NCI-H748 (cell line): ENCODE measurements around the gene VIL1.

Experiments used
- DNase-seq: peaks from one replicate; lab custom pipeline; 2025; ENCODE audit not compliant: unreplicated experiment; lab: John Stamatoyannopoulos, UW

Gene VIL1

DNA sequence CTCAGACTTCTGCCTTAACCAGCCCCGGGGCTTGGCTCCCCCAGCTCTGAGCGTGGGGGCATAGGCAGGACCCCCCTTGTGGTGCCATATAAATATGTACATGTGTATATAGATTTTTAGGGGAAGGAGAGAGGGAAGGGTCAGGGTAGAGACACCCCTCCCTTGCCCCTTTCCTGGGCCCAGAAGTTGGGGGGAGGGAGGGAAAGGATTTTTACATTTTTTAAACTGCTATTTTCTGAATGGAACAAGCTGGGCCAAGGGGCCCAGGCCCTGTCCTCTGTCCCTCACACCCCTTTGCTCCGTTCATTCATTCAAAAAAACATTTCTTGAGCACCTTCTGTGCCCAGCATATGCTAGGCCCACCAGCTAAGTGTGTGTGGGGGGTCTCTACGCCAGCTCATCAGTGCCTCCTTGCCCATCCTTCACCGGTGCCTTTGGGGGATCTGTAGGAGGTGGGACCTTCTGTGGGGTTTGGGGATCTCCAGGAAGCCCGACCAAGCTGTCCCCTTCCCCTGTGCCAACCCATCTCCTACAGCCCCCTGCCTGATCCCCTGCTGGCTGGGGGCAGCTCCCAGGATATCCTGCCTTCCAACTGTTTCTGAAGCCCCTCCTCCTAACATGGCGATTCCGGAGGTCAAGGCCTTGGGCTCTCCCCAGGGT is 13.7 kb upstream of the VIL1 start:
- no peak for DNase-seq

DNA sequence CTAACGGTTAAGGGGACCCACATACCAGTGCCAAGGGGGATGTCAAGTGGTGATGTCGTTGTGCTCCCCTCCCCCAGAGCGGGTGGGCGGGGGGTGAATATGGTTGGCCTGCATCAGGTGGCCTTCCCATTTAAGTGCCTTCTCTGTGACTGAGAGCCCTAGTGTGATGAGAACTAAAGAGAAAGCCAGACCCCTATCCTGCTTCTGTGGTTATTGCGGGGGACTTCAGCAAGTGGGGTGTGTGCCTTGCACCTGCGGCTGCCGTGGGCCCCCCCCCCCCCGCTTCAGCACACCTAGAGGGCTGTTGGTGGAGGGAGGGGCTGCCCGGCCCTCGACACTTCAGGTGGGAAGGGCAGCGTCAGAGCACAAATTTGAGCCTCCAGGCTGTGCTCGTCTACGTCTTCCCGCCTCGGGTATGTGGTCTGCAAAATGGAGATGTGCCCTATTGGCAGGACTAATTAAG is 13.1 kb upstream of the VIL1 start:
- no peak for DNase-seq

DNA sequence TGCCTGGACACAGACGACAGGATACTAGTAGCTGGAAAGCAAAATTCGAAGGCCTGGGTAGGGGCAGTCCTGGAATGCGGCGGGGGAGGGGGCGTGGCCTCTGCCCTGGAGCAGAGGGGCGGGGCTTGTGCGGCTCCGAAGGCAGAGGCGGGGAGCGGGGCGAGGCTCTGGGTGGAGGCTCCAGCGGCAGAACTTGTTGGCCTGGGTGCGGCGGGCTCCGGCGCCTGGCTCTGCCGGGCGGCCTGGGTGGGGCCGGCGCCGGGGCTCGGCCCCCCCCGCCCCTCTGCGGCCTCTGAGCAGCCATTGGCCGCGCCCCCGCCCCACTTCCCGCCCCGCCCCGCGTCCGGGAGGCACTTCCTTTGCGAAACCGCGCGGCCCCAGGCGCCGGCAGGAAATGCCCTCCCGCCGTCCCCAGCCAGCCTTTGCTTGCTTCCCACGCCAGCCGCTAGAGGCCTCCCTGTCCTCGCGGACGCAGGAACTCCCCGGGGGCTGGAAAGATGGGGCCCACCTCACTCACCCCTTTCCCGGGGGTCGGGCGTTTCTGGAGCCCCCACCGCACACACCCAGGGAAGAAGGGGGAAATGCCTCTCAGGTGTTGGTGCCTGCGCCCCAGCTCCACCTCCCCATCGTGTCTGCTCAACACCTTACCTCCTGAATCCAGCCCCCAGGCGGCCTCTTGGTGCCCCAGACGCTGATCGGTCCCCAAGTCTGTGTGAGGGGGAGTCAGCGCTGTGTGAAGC is 12.5 kb upstream of the VIL1 start:
- DNase-seq = peak; percentile 96

DNA sequence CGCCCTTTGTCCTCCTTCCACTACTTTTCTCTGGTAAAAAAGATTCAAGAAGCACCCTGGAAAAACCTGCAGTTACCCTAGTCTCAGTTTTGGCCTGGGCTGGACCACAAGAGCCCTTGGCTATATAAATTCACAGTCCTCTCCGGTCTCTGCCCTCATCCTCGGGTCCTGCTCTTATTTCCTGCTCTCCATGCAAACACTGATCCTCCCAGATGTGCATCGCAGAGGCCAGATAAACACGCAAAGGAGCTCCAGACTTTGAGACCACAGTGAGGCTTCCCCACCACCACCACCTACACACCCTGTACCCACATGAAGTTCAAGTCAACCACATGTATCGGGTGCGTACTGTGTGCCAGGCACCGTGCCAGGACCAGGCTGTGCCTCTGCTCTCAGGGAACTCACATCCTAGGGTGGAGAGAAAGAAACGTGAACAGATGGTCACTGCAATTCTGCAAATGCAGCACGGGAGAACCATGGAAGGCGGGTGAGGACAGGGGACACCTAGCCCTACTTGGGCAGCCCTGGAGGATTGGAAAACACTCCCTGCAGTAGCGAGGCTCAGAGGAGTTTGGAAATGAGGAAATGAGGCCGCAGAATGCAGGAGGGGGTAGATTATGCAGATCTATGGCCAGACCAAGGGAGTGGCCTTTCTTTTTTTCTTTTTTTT is 11.8 kb upstream of the VIL1 start:
- DNase-seq = peak; percentile 65

DNA sequence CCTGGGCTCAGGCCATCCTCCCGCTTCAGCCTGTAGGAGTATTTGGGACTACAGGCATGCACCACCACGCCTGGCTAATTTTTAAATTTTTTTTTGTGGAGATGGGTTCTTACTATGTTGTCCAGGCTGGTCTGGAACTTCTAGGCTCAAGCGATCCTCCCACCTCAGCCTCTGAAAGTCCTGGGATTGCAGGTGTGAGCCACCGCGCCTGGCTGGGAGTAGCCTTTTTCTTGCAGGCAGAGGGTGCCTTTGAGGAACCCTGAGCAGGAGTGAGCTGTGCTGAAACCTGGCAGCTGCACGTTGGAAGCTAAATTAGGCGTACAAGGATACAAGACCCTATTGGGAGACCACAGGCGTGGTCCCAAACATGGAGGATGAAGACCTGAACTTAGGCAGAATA is 11.2 kb upstream of the VIL1 start:
- no peak for DNase-seq

DNA sequence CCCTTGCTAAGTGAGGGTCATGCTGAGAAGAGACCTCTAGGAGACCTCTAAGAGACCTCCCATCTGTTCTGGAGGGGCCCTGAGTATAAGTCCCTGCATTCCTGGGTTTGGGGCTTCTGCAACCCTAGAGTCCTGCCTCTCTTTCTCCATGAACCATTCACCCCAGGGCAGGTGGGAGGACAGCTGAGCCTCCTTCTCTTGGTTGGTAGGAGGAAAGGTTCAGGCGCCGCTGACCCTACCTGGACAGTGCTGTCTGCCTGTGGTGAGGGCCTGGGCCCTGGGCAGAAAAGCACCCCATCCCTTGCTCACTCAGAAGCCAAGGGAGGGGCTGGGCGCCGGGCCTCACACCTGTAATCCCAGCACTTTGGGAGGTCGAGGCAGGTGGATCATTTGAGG is 604 bp upstream of the VIL1 start:
- DNase-seq = no peak

DNA sequence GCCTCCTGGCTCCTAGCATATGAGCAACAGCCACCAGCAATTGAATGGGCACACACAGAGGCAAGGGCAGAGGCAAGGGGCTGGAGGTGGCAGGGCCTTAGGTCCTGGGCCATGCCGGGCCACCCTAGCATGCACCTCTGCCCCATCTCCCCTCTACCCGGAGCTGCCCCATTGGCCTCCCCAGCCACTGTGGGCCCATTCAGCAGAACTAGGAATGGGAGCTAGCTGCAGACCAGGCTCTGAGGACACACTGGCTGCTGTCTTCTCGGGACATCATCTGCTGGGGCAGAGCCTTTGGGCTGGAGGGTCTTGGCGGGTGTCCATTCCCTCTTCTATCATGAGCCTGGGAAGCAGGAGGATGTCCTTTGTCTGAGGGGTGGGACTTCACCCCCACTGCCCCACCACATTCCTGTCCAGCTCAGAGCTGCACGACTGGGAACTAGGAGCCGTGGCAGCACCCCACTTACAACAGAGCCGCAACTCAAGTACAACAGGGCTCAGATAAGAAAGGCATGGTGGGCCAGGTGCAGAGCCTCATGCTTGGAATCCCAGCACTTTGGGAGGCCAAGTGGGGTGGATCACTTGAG is 800 bp downstream of the VIL1 start:
- DNase-seq = no peak

DNA sequence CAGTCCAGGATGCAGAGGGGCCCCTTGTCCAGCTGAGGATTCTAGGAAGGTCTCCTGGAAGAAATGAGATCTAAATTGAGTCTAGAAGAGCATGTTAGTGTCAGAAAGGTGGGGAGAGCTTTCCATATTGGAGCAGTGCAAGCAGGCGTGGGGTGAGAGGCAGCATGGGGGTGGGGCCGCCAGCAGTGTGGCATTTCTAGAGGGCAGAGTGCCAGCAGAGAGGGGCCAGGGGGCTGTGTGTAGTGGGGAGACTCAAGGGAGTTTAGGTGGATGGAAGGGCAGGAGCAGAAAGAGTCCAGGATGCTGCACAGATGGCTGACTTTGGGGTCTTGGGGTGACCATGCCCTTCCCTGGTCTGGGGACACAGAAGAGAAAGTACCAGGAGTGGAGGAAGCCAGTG is 2.1 kb downstream of the VIL1 start:
- no peak for DNase-seq

DNA sequence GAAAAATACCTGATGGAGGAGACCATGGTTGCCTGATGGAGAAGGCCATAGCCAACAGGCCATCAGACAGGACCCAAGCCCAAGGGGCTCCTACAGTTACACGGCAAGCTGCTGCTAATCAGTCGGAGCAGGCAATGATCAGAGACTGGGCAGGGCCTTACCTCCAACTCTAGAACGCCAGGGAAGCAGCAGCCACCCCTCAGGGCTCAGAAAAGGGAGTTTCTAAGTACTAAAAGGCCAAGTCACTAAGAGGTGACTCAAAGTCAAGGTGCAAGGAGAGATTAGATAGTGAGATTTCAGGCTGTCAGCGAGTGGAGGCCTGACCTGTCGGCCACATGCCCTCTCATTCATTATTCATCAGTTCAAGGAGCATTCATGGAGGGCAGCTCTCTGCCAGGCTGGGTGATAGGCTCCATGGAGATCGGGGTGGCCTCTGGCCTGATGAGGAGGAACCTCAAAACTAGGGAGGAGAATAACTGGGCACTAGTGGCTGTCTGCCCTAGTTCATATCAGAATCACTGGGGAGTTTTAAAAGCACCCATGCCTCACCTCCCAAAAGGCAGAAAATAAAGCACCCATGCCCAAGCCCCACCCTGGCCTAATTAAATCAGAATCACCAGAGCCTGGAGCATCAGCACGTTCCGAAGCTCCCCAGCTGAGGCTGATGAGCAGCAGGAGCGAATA is 3.6 kb downstream of the VIL1 start:
- no peak for DNase-seq

DNA sequence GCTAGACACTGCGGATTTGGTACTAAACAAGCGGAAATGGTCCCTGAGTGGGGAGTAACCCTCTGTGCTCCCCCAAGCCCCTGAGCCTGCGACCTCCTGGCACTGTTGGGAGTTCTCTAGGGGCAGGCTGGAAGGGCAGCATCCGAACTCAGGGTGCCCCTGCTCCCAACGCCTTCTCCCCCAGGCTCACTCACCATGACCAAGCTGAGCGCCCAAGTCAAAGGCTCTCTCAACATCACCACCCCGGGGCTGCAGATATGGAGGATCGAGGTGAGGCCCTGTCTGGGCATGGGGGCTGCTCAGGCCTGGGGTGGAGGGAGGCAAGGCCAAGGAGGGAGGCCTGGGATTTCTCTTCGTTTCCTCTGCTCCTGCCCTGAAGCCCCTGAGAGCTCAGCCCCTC is 4.7 kb downstream of the VIL1 start:
- no peak for DNase-seq

DNA sequence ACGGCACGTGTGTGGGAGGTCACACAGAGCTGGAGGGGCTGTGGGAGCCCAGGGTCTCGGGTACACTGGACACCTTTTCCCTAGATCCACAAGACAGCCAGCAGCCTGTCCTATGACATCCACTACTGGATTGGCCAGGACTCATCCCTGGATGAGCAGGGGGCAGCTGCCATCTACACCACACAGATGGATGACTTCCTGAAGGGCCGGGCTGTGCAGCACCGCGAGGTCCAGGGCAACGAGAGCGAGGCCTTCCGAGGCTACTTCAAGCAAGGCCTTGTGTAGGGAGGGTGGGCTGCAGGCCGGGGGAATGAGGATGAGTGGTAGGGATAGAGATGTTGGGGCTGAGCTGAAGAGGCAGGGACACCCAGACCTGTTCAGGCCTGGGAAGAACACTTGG is 6.6 kb downstream of the VIL1 start:
- no peak for DNase-seq

DNA sequence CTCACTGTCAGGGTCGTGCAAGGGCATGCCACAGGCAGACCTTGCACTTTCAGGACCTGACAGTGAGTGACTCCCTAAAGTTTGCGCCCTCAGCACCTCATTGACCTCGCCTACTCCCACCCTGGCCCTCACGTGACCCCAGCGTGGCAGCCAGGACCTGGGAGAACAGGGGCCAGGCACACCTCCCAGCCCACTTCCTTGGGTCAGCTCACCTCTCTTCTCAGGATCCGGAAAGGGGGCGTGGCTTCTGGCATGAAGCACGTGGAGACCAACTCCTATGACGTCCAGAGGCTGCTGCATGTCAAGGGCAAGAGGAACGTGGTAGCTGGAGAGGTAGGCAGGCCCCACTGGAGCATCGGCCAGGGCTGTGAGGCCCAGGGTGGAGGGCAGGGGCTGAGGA is 8.8 kb downstream of the VIL1 start:
- DNase-seq = no peak

DNA sequence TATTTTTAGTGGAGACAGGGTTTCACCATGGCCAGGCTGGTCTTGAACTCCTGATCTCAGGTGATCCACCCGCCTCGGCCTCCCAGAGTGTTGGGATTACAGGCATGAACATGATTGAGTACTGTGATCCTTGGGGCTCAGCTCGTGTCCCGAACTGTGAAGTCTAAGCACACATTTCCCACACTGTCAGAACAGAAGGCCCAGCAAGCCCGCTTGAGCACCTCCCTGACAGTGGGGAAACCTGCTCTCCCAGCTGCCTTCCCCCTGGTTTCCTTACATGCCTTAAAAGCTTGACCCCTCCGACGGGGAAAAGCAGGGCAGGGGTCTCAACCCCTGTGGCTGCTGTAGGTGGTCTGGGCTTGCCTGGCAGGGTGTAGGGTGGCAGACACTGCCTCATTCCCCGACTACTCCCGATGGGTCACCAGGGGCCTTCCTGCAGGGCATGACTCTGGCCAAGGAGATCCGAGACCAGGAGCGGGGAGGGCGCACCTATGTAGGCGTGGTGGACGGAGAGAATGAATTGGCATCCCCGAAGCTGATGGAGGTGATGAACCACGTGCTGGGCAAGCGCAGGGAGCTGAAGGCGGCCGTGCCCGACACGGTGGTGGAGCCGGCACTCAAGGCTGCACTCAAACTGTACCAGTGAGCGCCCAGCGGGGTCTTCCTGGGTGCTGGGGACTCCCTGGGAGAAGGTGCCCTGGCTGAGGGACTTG is 10.1 kb downstream of the VIL1 start:
- no peak for DNase-seq

DNA sequence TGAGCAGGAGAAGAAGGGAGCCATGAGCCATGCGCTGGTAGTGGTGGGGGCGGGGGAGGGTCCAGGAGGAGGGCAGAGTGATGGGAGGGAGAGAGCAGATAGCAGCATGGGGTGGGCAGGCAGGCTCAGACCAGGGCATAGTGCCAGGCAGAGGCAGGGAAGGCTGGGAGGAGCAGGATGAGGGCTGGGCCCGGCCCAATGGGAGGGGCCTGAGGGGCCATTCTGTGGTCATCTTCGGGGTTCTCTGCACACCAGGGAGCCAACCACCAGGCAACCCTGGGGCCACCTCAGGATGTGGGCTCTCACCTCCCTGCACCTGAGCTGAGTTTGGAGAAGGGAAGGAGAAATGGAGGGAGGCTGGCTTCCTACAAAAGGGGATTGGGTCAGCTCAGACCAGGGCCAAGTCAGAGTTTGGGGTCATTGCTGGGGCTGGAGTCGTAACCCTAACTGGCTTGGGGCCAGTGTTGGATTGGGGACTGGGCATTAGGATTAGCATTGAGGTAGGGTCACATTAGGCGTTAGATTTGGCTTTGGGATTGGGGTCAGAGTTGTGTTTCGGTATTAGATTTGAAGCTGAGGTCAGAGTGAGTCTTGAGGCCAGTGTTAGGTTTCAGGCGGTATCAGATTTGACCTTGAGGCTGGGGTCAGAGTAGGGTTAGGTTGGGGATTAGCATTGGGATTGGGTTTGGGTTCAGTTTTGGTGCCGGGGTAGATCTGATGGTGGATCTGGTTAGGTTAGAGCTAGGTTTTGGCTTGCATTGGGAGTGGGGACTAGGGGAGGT is 11.2 kb downstream of the VIL1 start:
- no peak for DNase-seq

DNA sequence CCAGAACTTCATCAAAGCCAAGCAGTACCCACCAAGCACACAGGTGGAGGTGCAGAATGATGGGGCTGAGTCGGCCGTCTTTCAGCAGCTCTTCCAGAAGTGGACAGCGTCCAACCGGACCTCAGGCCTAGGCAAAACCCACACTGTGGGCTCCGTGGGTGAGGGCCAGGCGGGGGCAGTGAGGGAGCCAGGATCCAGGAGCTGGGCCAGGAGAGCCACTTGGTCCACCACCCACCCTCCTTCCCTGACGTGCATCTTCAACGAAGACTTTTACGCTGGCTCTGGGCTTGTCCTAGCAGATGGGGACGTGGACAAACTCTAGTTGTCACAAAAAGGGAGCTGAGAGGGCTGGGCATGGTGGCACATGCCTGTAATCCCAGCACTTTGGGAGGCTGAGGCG is 11.8 kb downstream of the VIL1 start:
- DNase-seq = no peak

DNA sequence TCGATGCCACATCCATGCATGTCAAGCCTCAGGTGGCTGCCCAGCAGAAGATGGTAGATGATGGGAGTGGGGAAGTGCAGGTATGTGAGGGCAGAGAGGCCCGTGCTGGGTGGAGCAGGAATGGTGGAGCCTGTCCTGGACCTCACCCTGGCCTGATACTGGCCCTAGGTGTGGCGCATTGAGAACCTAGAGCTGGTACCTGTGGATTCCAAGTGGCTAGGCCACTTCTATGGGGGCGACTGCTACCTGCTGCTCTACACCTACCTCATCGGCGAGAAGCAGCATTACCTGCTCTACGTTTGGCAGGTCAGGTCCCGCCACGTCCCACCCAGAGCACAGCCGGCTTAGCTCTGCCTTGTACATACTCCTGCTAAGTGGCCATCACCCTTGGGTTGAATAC is 13.0 kb downstream of the VIL1 start:
- DNase-seq = no peak

DNA sequence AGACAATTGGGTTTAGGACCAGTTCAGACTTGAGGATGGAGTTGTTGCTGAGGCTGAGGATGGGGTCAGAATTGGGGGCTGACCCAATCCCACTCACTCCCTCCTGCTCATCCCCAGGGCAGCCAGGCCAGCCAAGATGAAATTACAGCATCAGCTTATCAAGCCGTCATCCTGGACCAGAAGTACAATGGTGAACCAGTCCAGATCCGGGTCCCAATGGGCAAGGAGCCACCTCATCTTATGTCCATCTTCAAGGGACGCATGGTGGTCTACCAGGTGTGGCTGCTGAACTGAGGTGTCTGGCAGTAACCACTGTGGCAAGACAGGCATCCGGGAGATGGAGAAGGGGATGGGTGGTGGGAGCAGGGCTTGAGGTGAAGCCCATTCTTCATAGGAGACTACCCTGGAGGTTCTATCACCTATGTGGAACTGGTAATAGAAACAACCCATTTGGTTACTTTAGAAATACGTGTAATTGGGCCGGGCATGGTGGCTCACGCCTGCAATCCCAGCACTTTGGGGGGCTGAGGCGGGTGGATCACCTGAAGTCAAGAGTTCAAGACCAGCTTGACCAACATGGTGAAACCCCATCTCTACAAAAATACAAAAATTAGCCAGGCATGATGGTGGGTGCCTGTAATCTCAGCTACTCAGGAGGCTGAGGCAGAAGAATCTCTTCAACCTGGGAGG is 13.9 kb downstream of the VIL1 start:
- no peak for DNase-seq

DNA sequence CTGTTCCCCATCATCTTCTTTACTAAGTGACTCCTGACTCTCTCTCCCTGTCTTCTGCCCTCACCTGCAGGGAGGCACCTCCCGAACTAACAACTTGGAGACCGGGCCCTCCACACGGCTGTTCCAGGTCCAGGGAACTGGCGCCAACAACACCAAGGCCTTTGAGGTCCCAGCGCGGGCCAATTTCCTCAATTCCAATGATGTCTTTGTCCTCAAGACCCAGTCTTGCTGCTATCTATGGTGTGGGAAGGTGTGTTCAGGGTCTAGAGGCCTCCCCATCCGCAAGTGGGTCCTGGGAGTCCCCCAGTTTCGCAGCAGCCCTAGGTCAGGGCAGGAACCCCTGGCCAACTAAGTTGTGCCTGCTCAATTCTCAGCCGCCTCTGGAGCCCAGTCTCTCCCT is 15.5 kb downstream of the VIL1 start:
- no peak for DNase-seq
